ENCODE results near the gene CASKIN1. TPM values are rescaled to one million over a fixed set of nuclear protein-coding genes. Genes with fewer than 3 reads are reported as not detected.

Gene CASKIN1
- total RNA-seq, 1 donor from 2014 or later = under 0.01 TPM

DNA sequence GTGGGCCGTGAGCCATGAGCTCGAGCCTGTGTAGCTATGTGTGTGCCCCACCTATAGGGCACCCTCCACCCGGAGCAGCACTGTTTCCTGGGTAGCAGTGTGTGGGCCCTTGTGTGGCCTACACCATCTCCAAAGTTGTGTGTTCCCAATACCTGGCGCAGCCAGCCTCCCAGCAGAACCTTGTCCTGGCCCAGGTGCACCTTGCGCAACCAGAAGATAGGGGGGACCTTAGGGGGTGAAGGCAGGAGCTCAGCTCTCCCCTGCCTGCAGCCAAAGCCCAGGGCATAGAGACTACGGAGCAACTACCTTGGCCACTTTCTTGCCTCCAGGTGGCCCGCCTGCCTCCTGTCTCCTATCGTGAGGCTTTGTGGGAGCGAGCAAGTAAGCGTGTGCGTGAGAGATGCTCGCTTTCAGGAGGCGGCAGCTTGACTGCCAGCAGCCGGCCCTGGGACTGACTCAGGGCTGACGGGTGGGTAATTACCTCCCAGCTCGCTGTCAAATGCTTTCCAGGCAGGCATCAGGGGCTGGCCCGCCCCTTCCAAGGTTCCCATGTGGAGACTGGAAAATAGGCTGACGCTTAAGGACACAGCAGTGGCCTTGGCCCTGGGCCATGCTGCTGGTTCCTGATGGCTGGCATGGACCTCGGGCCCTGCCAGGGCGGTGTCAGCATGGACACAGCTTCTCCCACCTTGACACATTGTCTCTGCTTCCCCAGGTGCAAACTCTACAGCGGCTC is 21.8 kb downstream of the CASKIN1 start:
- no peak overlapping the region for H3K4me3 ChIP-seq (ENCODE audit: low read depth, low read length)
- TF ChIP-seq, protein P1, sequence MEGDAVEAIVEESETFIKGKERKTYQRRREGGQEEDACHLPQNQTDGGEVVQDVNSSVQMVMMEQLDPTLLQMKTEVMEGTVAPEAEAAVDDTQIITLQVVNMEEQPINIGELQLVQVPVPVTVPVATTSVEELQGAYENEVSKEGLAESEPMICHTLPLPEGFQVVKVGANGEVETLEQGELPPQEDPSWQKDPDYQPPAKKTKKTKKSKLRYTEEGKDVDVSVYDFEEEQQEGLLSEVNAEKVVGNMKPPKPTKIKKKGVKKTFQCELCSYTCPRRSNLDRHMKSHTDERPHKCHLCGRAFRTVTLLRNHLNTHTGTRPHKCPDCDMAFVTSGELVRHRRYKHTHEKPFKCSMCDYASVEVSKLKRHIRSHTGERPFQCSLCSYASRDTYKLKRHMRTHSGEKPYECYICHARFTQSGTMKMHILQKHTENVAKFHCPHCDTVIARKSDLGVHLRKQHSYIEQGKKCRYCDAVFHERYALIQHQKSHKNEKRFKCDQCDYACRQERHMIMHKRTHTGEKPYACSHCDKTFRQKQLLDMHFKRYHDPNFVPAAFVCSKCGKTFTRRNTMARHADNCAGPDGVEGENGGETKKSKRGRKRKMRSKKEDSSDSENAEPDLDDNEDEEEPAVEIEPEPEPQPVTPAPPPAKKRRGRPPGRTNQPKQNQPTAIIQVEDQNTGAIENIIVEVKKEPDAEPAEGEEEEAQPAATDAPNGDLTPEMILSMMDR (IDR thresholded peaks at IDR 0.05; ENCODE audit: insufficient read depth, low read length, severe bottlenecking) = no peak
- H3K36me3 ChIP-seq (ENCODE audit: control insufficient read depth, insufficient read depth, low read length) = peaks cover 24% of the 10 kb centered on the region
- FAIRE-seq (peak; percentile 36), DNase-seq (ENCODE audit: low read depth) (no peak)
- no peaks in the 10 kb centered on the region for H3K27me3 ChIP-seq (ENCODE audit: control insufficient read depth, insufficient read depth, low read length)

DNA sequence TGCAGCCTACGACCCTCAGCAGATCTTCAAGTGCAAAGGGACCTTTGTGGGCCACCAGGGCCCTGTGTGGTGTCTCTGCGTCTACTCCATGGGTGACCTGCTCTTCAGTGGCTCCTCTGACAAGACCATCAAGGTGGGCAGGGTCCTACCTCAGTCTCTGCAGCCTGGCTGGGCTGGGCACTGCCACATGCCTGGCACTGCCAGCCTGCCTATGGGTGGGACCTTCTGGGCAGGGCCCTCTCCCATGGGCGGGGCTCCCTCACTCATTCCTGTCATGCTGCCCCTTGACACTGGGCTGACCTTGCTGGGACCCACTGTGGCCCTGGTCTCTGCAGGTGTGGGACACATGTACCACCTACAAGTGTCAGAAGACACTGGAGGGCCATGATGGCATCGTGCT is 22.5 kb downstream of the CASKIN1 start:
- no peak for FAIRE-seq
- H3K36me3 ChIP-seq (ENCODE audit: control insufficient read depth, insufficient read depth, low read length) = peaks cover 24% of the 10 kb centered on the region

DNA sequence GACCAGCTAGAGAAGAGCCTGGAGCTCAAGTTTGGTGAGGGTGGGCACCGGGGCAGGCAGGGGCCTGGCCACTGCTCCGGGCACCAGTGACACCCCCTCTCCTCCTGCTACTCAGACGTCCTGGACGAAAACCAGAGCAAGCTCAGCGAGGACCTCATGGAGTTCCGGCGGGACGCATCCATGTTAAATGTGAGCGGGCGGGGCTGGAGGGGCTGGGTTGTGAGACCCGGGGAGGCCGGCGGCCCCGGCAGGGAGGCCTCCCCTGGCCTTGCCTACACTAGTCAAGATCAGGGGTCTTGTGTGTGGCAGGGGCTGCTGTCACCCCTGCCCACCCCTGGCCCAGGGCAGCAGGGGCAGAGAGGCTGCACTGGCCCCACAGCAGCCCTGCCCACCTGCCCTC is 23.0 kb downstream of the CASKIN1 start:
- DNase-seq (ENCODE audit: low read depth) = no peak
- no peak for FAIRE-seq
- Histone ChIP-seq H3K4me3 (ENCODE audit: low read depth, low read length) (no peak overlapping the region), H3K27me3 (ENCODE audit: control insufficient read depth, insufficient read depth, low read length) (no peaks in the 10 kb centered on the region), H3K36me3 (ENCODE audit: control insufficient read depth, insufficient read depth, low read length) (peaks cover 28% of the 10 kb centered on the region)
- TF ChIP-seq, protein P1 (IDR thresholded peaks at IDR 0.05; ENCODE audit: insufficient read depth, low read length, severe bottlenecking) = no peak

More for the DNA sequence above, 22.5 kb downstream of the CASKIN1 start:
- H3K4me3 ChIP-seq (ENCODE audit: low read depth, low read length) = no peak overlapping the region
- TF ChIP-seq, protein P1 (IDR thresholded peaks at IDR 0.05; ENCODE audit: insufficient read depth, low read length, severe bottlenecking) = no peak
- H3K27me3 ChIP-seq (ENCODE audit: control insufficient read depth, insufficient read depth, low read length) = no peaks in the 10 kb centered on the region
- no peak for DNase-seq (ENCODE audit: low read depth)

DNA sequence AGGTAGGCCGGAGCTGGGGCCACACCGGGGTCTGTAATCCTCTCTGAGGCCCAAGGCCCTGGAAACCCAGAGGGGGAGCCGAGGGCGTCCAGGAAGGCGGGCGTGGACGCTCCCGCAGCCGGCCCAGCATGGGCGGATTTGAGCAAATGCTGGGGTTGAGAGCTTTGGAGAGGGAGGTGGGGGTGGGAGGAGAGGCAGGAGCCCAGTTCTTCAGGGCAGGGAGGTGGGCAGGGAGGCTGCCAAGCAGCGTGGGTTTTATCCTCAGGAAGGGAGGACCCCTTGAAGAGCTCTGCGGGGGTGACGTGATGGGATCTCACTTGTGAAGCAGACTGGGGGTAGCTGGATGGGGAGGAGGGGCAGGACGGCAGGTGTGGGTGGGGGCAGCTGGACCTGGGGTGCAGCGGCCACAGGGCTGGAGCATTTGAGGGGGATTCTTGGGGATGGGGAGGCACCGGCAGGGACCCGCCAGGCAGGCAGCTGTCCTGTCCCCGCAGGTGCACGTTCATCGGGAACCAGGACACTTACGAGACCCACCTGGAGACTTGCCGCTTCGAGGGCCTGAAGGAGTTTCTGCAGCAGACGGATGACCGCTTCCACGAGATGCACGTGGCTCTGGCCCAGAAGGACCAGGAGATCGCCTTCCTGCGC is 23.6 kb downstream of the CASKIN1 start:
- TF ChIP-seq, protein P1 (IDR thresholded peaks at IDR 0.05; ENCODE audit: insufficient read depth, low read length, severe bottlenecking) = no peak
- H3K4me3 ChIP-seq (ENCODE audit: low read depth, low read length) = no peak overlapping the region
- FAIRE-seq (no peak), DNase-seq (ENCODE audit: low read depth) (no peak)
- H3K36me3 ChIP-seq (ENCODE audit: control insufficient read depth, insufficient read depth, low read length) = peaks cover 32% of the 10 kb centered on the region
- no peaks in the 10 kb centered on the region for H3K27me3 ChIP-seq (ENCODE audit: control insufficient read depth, insufficient read depth, low read length)

DNA sequence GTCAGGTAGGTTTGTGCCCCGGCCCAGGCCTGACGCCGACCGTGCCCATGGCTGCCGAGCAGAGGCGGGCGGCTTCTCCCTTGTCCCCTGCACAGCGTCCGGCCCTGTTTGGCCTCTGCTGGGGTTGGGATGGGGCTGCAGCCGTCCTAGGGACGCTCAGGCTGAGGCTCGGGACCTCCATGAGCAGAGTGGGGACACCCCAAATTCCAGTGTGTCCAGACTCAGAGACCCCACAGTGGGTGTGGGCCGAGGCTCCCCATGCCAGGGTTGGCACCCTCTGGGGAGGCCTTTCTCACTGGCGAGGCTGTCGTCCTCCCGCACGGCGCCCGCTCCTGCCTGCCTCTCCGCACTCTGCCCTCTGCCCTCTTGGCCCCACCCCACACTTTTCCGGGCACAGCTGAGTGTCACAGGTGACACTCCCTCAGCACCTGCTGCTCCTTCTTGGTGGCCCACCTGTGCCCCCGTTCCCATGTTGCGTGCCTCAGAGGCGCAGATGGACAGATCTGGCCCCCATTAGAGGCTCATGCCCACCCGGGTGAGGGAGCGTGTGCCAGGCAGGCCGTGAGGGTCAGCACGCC is 24.7 kb downstream of the CASKIN1 start:
- no peak for FAIRE-seq
- no peak for DNase-seq (ENCODE audit: low read depth)
- Histone ChIP-seq H3K4me3 (ENCODE audit: low read depth, low read length) (no peak overlapping the region), H3K36me3 (ENCODE audit: control insufficient read depth, insufficient read depth, low read length) (peaks cover 38% of the 10 kb centered on the region), H3K27me3 (ENCODE audit: control insufficient read depth, insufficient read depth, low read length) (no peaks in the 10 kb centered on the region)
- TF ChIP-seq, protein P1 (IDR thresholded peaks at IDR 0.05; ENCODE audit: insufficient read depth, low read length, severe bottlenecking) = no peak

Measured in bronchial epithelial cell (primary cell).